ENCODE measurements around the gene TRAPPC2L. TPM values are rescaled to one million over a fixed set of nuclear protein-coding genes. Genes with fewer than 3 reads are reported as not detected.

TRAPPC2L gene
- total and polyA plus RNA-seq, 7 donors = 30.7 to 56.5 (median 42.1) TPM

GRCh38 chr16:88853325-88853941 lies 3.5 kb upstream of the TRAPPC2L start:
- Histone ChIP-seq H3K27ac (no peak overlapping the region), H3K4me1 (peaks cover 0 to 24% (median 19%) of the 10 kb centered on the region in 4 donors), H3K4me3 (no peak overlapping the region), H3K9me3 (no peaks in the 10 kb centered on the region), H3K27me3 (no peaks in the 10 kb centered on the region), H3K36me3 (peaks cover 0 to 26% (median 2%) of the 10 kb centered on the region in 4 donors)
- 84 to 89% methylated on average over 17 of the region's 17 CpGs for WGBS, 2 donors
- TF ChIP-seq POLR2AphosphoS5 (IDR thresholded peaks at IDR 0.05) (no peak), EP300 (IDR thresholded peaks at IDR 0.05) (no peak), CTCF (IDR thresholded peaks at IDR 0.05) (no peak), POLR2A (IDR thresholded peaks at IDR 0.05) (no peak)
- intact Hi-C loops (cut with DNase I) = no loop called here
- DNase-seq = no peak

DNA sequence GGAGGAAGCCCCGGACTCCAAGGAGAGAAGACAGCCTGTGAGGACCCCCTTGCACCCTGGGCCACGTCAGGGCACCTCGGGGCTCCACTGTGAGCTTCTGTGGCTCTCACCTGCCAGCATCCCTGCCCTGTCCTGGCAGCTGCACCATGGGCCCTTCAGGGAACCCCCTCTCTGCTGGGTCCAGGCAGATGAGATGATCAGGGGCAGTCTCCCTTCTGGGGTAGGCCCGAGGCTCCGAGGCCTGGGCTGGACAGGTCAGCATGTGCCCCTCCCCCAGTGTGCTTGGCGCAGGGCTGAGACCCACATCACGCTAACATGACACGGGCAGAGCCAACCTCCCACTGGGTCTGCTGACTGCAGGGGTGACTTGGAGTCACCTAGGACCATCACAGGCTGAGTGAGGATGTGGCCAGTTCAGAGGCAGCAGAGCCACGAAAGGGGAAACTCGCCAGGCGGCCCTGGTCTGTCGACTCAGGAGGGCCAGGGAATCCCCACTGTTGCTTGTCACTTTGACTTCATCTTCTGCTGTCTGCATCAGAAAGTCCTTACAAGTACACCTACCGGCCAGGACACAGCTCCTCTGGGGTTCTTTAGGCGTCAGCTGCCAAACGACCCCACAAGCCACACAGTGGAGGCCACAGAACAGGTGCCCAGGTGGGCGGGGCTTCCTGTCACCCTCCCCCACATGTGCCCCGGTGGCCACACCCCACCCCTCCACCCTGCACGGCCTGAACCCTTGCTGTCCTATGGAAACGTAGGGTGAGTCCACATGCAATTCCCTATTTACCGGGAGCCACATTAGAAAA lies 2.4 kb upstream of the TRAPPC2L start:
- H3K9me3 ChIP-seq = no peaks in the 10 kb centered on the region
- DNase-seq = no peak
- intact Hi-C loops (cut with DNase I) = loop anchor here (5.0 kb wide), 2 partner anchors 117 to 363 kb away; partner anchors contain the start of gene ZNF778
- 54 to 66% methylated on average over 20 of the region's 20 CpGs for WGBS, 2 donors
- no peak for TF ChIP-seq EP300 (IDR thresholded peaks at IDR 0.05)
- TF ChIP-seq POLR2A (IDR thresholded peaks at IDR 0.05) = no peak
- no peak for TF ChIP-seq CTCF (IDR thresholded peaks at IDR 0.05)
- TF ChIP-seq POLR2AphosphoS5 (IDR thresholded peaks at IDR 0.05) = no peak
- H3K4me1 ChIP-seq = peaks cover 0 to 27% (median 20%) of the 10 kb centered on the region in 4 donors
- H3K27me3 ChIP-seq = no peaks in the 10 kb centered on the region
- no peak overlapping the region for H3K27ac ChIP-seq
- H3K36me3 ChIP-seq = peaks cover 2 to 32% (median 3%) of the 10 kb centered on the region in 4 donors
- no peak overlapping the region for H3K4me3 ChIP-seq

DNA sequence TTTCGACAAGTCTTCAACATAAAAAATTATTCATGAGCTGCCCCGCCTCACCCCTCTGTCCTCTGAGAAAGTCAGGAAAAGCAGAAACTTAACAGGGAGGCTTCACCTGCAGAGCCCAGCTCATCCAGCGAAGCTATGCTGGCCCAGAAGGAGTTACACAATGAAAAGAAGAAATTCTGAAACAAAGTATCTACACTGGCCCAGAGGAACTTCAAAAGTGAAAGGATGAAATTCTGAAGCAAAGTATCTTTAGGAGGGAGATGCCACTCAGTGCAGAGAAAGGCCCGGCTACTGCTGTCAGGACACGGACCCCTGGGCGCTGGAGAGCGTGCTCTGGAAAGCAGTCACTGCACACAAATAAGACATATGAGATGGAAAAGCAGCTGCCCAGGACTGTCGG lies 1.8 kb upstream of the TRAPPC2L start:
- peaks cover 6 to 32% (median 8%) of the 10 kb centered on the region in 4 donors for H3K36me3 ChIP-seq
- WGBS, 2 donors = 84 to 86% methylated on average over 8 of the region's 8 CpGs
- intact Hi-C loops (cut with DNase I) = loop anchor here (5.0 kb wide), 2 partner anchors 118 to 362 kb away; partner anchors contain the start of gene ZNF778
- H3K27ac ChIP-seq = peak overlapping the region in 1 of 4 donors; percentile 88
- H3K9me3 ChIP-seq = no peaks in the 10 kb centered on the region
- no peaks in the 10 kb centered on the region for H3K27me3 ChIP-seq
- peaks cover 0 to 27% (median 20%) of the 10 kb centered on the region in 4 donors for H3K4me1 ChIP-seq
- DNase-seq = no peak
- no peak overlapping the region for H3K4me3 ChIP-seq
- TF ChIP-seq CTCF (IDR thresholded peaks at IDR 0.05) = no peak

- Histone ChIP-seq H3K4me3 (peak overlapping the region in 3 of 4 donors; percentile 70 to 95 (median 73)), H3K9me3 (no peaks in the 10 kb centered on the region), H3K36me3 (peaks cover 11 to 32% (median 13%) of the 10 kb centered on the region in 4 donors), H3K4me1 (peaks cover 0 to 27% (median 20%) of the 10 kb centered on the region in 4 donors), H3K27me3 (no peaks in the 10 kb centered on the region), H3K27ac (peak overlapping the region; percentile 77 to 88 (median 82))
- 81 to 89% methylated on average over 13 of the region's 13 CpGs for WGBS, 2 donors
- DNase-seq = no peak
- intact Hi-C loops (cut with DNase I) = loop anchor here (5.0 kb wide), 2 partner anchors 118 to 362 kb away; partner anchors contain the start of gene ZNF778
- TF ChIP-seq POLR2A (IDR thresholded peaks at IDR 0.05) = no peak
- TF ChIP-seq EP300 (IDR thresholded peaks at IDR 0.05) = no peak
- TF ChIP-seq CTCF (IDR thresholded peaks at IDR 0.05) = no peak
- no peak for TF ChIP-seq POLR2AphosphoS5 (IDR thresholded peaks at IDR 0.05)
These were observed 1.2 kb upstream of the TRAPPC2L start for GRCh38 chr16:88855736-88856121.
